DND-41 (cell line): ENCODE results near the gene DLGAP4.

ENCODE experiments used
- ATAC-seq: fragments of 200-7000 bp; cut with Tn5 transposase; 3 replicates; pipeline ENCODE4 v1.9.1; 2021; ENCODE audit warnings: low read depth; ENCODE audit not compliant: insufficient read depth
- DNase-seq: peaks from one replicate; pipeline ENCODE4 v3.0.0-alpha.2; 2020
- H2AFZ ChIP-seq: 2 replicates; pipeline ENCODE4 v1.6.0; 2012; ENCODE audit warnings: low read depth, low read length
- H3K27ac ChIP-seq: 2 replicates; pipeline ENCODE4 v1.5.1; 2012; ENCODE audit warnings: low read length, inconsistent platforms
- H3K27me3 ChIP-seq: fragments of 200-600 bp; sonication (generic); 2 replicates; pipeline ENCODE4 v1.6.0; 2012; ENCODE audit warnings: low read length, mild to moderate bottlenecking, inconsistent platforms; ENCODE audit not compliant: insufficient read depth, poor library complexity
- H3K36me3 ChIP-seq: 2 replicates; pipeline ENCODE4 v1.5.1; 2012; ENCODE audit warnings: low read length, inconsistent platforms; ENCODE audit not compliant: insufficient read depth
- H3K4me1 ChIP-seq: 2 replicates; pipeline ENCODE4 v1.5.1; 2012; ENCODE audit warnings: mild to moderate bottlenecking, low read length; ENCODE audit not compliant: insufficient read depth
- H3K4me2 ChIP-seq: 2 replicates; pipeline ENCODE4 v1.6.0; 2012; ENCODE audit warnings: mild to moderate bottlenecking, moderate library complexity, low read length, inconsistent platforms; ENCODE audit not compliant: insufficient read depth
- H3K4me3 ChIP-seq, 2 experiments: fragments of 200-600 bp in 1 of 2; shearing (Covaris generic) in 1 of 2; 2 replicates each; pipeline ENCODE4 v1.5.1; 2012 to 2016; ENCODE audit warnings: inconsistent platforms in 2 of 2, low read length in 2 of 2, mild to moderate bottlenecking in 2 of 2, low read depth in 1 of 2, moderate library complexity in 1 of 2
- H3K79me2 ChIP-seq: 2 replicates; pipeline ENCODE4 v1.6.0; 2012; ENCODE audit warnings: low read length, inconsistent platforms; ENCODE audit not compliant: insufficient read depth
- H3K9ac ChIP-seq: 2 replicates; pipeline ENCODE4 v1.6.0; 2012; ENCODE audit warnings: low read depth, mild to moderate bottlenecking, inconsistent platforms, low read length, moderate library complexity
- H3K9me3 ChIP-seq: 2 replicates; pipeline ENCODE4 v1.5.1; 2012; ENCODE audit warnings: low read length, moderate library complexity, mild to moderate bottlenecking, inconsistent platforms; ENCODE audit not compliant: insufficient read depth, severe bottlenecking
- H4K20me1 ChIP-seq: 2 replicates; pipeline ENCODE4 v1.6.0; 2012; ENCODE audit warnings: low read length; ENCODE audit not compliant: insufficient read depth
- CTCF ChIP-seq: IDR thresholded peaks from 2 replicates; pipeline ENCODE4 v1.5.1; 2012; ENCODE audit warnings: borderline replicate concordance, low read length, moderate library complexity, mild to moderate bottlenecking; ENCODE audit not compliant: poor library complexity, severe bottlenecking; ENCODE audit errors: extremely low read depth
- EZH2 ChIP-seq: IDR thresholded peaks from 3 replicates; pipeline ENCODE4 v1.6.1; 2012; ENCODE audit warnings: borderline replicate concordance, low read depth, mild to moderate bottlenecking, moderate library complexity, low read length, inconsistent platforms; ENCODE audit not compliant: severe bottlenecking

The DLGAP4 gene

GRCh38 chr20:36311141-36311853 lies 5.2 kb downstream of the DLGAP4 start:
- Histone ChIP-seq H3K9ac (no peak overlapping the region), H3K4me1 (no peaks in the 10 kb centered on the region), H3K36me3 (no peaks in the 10 kb centered on the region), H3K79me2 (no peaks in the 10 kb centered on the region), H3K4me3 (no peak overlapping the region), H2AFZ (no peak overlapping the region), H3K27me3 (no peaks in the 10 kb centered on the region), H3K4me2 (no peak overlapping the region), H3K9me3 (no peaks in the 10 kb centered on the region), H4K20me1 (peaks cover 17% of the 10 kb centered on the region), H3K27ac (no peak overlapping the region)
- TF ChIP-seq EZH2 (no peak), CTCF (no peak)
- ATAC-seq (no peak), DNase-seq (no peak)

- Histone ChIP-seq H2AFZ (no peak overlapping the region), H4K20me1 (peaks cover 17% of the 10 kb centered on the region), H3K27me3 (no peaks in the 10 kb centered on the region), H3K27ac (no peak overlapping the region), H3K4me2 (no peak overlapping the region), H3K9me3 (no peaks in the 10 kb centered on the region), H3K79me2 (no peaks in the 10 kb centered on the region), H3K36me3 (no peaks in the 10 kb centered on the region), H3K4me3 (no peak overlapping the region), H3K4me1 (no peaks in the 10 kb centered on the region), H3K9ac (no peak overlapping the region)
- TF ChIP-seq EZH2 (no peak), CTCF (no peak)
- ATAC-seq (no peak), DNase-seq (no peak)
These were observed 6.0 kb downstream of the DLGAP4 start for GRCh38 chr20:36311854-36312723.

GRCh38 chr20:36312724-36313441 lies 6.7 kb downstream of the DLGAP4 start:
- H3K27me3 ChIP-seq = no peaks in the 10 kb centered on the region
- peaks cover 17% of the 10 kb centered on the region for H4K20me1 ChIP-seq
- no peak for ATAC-seq
- H3K4me2 ChIP-seq = no peak overlapping the region
- no peaks in the 10 kb centered on the region for H3K79me2 ChIP-seq
- H2AFZ ChIP-seq = no peak overlapping the region
- no peaks in the 10 kb centered on the region for H3K4me1 ChIP-seq
- H3K36me3 ChIP-seq = no peaks in the 10 kb centered on the region
- H3K27ac ChIP-seq = no peak overlapping the region
- H3K9ac ChIP-seq = no peak overlapping the region
- no peak for DNase-seq
- H3K4me3 ChIP-seq = no peak overlapping the region
- TF ChIP-seq CTCF = no peak
- TF ChIP-seq EZH2 = no peak
- no peaks in the 10 kb centered on the region for H3K9me3 ChIP-seq
